ENCODE measurements around the gene SH3BGR.

- TF ChIP-seq CTCF (IDR thresholded peaks at IDR 0.05), result no peak
- TF ChIP-seq ZFX (IDR thresholded peaks at IDR 0.05; ENCODE audit: borderline replicate concordance), result no peak
These were observed 52.5 kb downstream of the SH3BGR start for GRCh38 chr21:39504230-39504629.

Measured in 22Rv1 (cell line).